Measurements from ENCODE around the gene SH3PXD2A.

The SH3PXD2A gene

GRCh38 chr10:103716206-103717160 lies 138.9 kb downstream of the SH3PXD2A start:
- Histone ChIP-seq H3K56ac (ENCODE audit: low read length) (no peak overlapping the region), H3K23ac (ENCODE audit: low read length) (no peak overlapping the region), H2BK15ac (replicated peaks; ENCODE audit: low read depth) (no peak overlapping the region), H3K27ac (ENCODE audit: low read depth, low read length) (no peak overlapping the region), H2BK120ac (ENCODE audit: low read depth, low read length) (no peak overlapping the region), H3K36me3 (ENCODE audit: control insufficient read depth, insufficient read depth, low read length) (no peaks in the 10 kb centered on the region), H3K9ac (ENCODE audit: low read length) (no peak overlapping the region), H4K5ac (ENCODE audit: low read length) (no peak overlapping the region), H2AK5ac (ENCODE audit: low read length) (no peak overlapping the region), H3K79me2 (ENCODE audit: control insufficient read depth, insufficient read depth, low read length) (no peaks in the 10 kb centered on the region), H3K18ac (ENCODE audit: low read length) (no peak overlapping the region), H3K4me2 (ENCODE audit: low read length) (no peak overlapping the region), H3K4ac (ENCODE audit: low read depth, low read length) (no peak overlapping the region), H3K27me3 (ENCODE audit: insufficient read depth, low read length, poor library complexity) (no peaks in the 10 kb centered on the region), H2BK5ac (ENCODE audit: low read length) (no peak overlapping the region), H3K4me3 (ENCODE audit: low read length) (no peak overlapping the region), H4K8ac (ENCODE audit: low read depth, low read length) (no peak overlapping the region), H3K4me1 (ENCODE audit: control insufficient read depth, low read depth, low read length) (peaks cover 3% of the 10 kb centered on the region), H3K79me1 (ENCODE audit: low read length) (no peaks in the 10 kb centered on the region)
- no CpG with 5 or more reads among the region's 11 CpGs for WGBS (ENCODE audit: extremely low coverage, insufficient coverage, low lambda C conversion rate)
- peak; percentile 84 for DNase-seq

- Histone ChIP-seq H3K36me3 (ENCODE audit: control insufficient read depth, insufficient read depth, low read length) (no peaks in the 10 kb centered on the region), H2BK5ac (ENCODE audit: low read length) (no peak overlapping the region), H4K5ac (ENCODE audit: low read length) (no peak overlapping the region), H3K18ac (ENCODE audit: low read length) (no peak overlapping the region), H3K79me2 (ENCODE audit: control insufficient read depth, insufficient read depth, low read length) (no peaks in the 10 kb centered on the region), H3K27ac (ENCODE audit: low read depth, low read length) (no peak overlapping the region), H3K27me3 (ENCODE audit: insufficient read depth, low read length, poor library complexity) (no peaks in the 10 kb centered on the region), H3K79me1 (ENCODE audit: low read length) (no peaks in the 10 kb centered on the region), H2BK15ac (replicated peaks; ENCODE audit: low read depth) (no peak overlapping the region), H3K23ac (ENCODE audit: low read length) (no peak overlapping the region), H2AK5ac (ENCODE audit: low read length) (no peak overlapping the region), H3K9ac (ENCODE audit: low read length) (no peak overlapping the region), H3K4me2 (ENCODE audit: low read length) (no peak overlapping the region), H3K56ac (ENCODE audit: low read length) (no peak overlapping the region), H3K4me1 (ENCODE audit: control insufficient read depth, low read depth, low read length) (peaks cover 3% of the 10 kb centered on the region), H3K4ac (ENCODE audit: low read depth, low read length) (no peak overlapping the region), H2BK120ac (ENCODE audit: low read depth, low read length) (no peak overlapping the region), H3K4me3 (ENCODE audit: low read length) (no peak overlapping the region), H4K8ac (ENCODE audit: low read depth, low read length) (no peak overlapping the region)
- WGBS (ENCODE audit: extremely low coverage, insufficient coverage, low lambda C conversion rate) = no CpG with 5 or more reads among the region's 8 CpGs
- no peak for DNase-seq
Measured at GRCh38 chr10:103715430-103715829, 139.9 kb downstream of the SH3PXD2A start.

DNA sequence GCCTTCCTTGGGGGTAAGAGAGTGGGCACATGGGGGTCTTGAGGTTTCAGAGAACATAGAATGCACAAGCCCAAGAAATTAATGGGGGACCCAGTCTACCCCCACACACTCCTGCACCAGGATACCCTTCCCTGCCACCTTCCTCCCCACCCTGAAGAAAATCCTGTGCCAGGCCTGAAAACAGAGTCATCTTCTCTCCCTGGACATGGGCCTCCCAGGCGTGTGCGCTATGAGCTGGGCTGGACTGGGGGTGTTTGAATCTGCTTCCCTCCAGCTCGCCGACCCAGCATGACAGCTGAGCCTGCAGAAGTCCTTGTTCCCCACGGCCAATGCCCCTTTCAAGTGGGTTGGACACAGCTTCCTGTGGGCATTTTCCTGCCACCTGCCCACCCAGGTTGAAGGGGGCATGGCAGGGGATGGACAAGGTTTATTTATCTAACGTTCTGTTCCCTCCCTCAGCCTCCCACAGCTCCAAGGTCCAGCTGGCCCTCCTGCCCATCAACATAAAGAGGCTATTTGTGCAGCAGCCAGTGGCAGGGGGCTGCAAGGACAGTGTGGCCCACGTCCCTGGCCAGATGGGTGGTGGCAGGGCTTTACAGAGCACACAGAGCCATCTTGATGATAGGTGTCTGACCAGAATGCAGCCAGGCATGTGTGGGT lies 141.0 kb downstream of the SH3PXD2A start:
- H3K27ac ChIP-seq (ENCODE audit: low read depth, low read length) = no peak overlapping the region
- H3K4ac ChIP-seq (ENCODE audit: low read depth, low read length) = no peak overlapping the region
- H3K18ac ChIP-seq (ENCODE audit: low read length) = no peak overlapping the region
- H2BK15ac ChIP-seq (replicated peaks; ENCODE audit: low read depth) = no peak overlapping the region
- H3K36me3 ChIP-seq (ENCODE audit: control insufficient read depth, insufficient read depth, low read length) = no peaks in the 10 kb centered on the region
- no peak overlapping the region for H4K5ac ChIP-seq (ENCODE audit: low read length)
- no peak overlapping the region for H3K9ac ChIP-seq (ENCODE audit: low read length)
- H3K79me1 ChIP-seq (ENCODE audit: low read length) = no peaks in the 10 kb centered on the region
- no peaks in the 10 kb centered on the region for H3K79me2 ChIP-seq (ENCODE audit: control insufficient read depth, insufficient read depth, low read length)
- H3K4me1 ChIP-seq (ENCODE audit: control insufficient read depth, low read depth, low read length) = peaks cover 3% of the 10 kb centered on the region
- H3K56ac ChIP-seq (ENCODE audit: low read length) = peak overlapping the region; percentile 2
- H4K8ac ChIP-seq (ENCODE audit: low read depth, low read length) = no peak overlapping the region
- H3K4me2 ChIP-seq (ENCODE audit: low read length) = no peak overlapping the region
- no peak overlapping the region for H2BK120ac ChIP-seq (ENCODE audit: low read depth, low read length)
- no peak for DNase-seq
- no peak overlapping the region for H2BK5ac ChIP-seq (ENCODE audit: low read length)
- H3K27me3 ChIP-seq (ENCODE audit: insufficient read depth, low read length, poor library complexity) = no peaks in the 10 kb centered on the region
- WGBS (ENCODE audit: extremely low coverage, insufficient coverage, low lambda C conversion rate) = no CpG with 5 or more reads among the region's 7 CpGs
- no peak overlapping the region for H3K23ac ChIP-seq (ENCODE audit: low read length)
- no peak overlapping the region for H2AK5ac ChIP-seq (ENCODE audit: low read length)
- no peak overlapping the region for H3K4me3 ChIP-seq (ENCODE audit: low read length)

GRCh38 chr10:103713676-103714075 lies 141.7 kb downstream of the SH3PXD2A start:
- Histone ChIP-seq H3K79me1 (ENCODE audit: low read length) (no peaks in the 10 kb centered on the region), H2BK120ac (ENCODE audit: low read depth, low read length) (no peak overlapping the region), H3K9ac (ENCODE audit: low read length) (no peak overlapping the region), H3K4me2 (ENCODE audit: low read length) (no peak overlapping the region), H3K23ac (ENCODE audit: low read length) (no peak overlapping the region), H3K56ac (ENCODE audit: low read length) (no peak overlapping the region), H4K8ac (ENCODE audit: low read depth, low read length) (no peak overlapping the region), H2BK15ac (replicated peaks; ENCODE audit: low read depth) (no peak overlapping the region), H3K4me1 (ENCODE audit: control insufficient read depth, low read depth, low read length) (peaks cover 3% of the 10 kb centered on the region), H4K5ac (ENCODE audit: low read length) (no peak overlapping the region), H3K27me3 (ENCODE audit: insufficient read depth, low read length, poor library complexity) (no peaks in the 10 kb centered on the region), H3K27ac (ENCODE audit: low read depth, low read length) (no peak overlapping the region), H2BK5ac (ENCODE audit: low read length) (no peak overlapping the region), H3K4ac (ENCODE audit: low read depth, low read length) (no peak overlapping the region), H2AK5ac (ENCODE audit: low read length) (no peak overlapping the region), H3K18ac (ENCODE audit: low read length) (no peak overlapping the region), H3K79me2 (ENCODE audit: control insufficient read depth, insufficient read depth, low read length) (no peaks in the 10 kb centered on the region), H3K4me3 (ENCODE audit: low read length) (no peak overlapping the region), H3K36me3 (ENCODE audit: control insufficient read depth, insufficient read depth, low read length) (no peaks in the 10 kb centered on the region)
- WGBS (ENCODE audit: extremely low coverage, insufficient coverage, low lambda C conversion rate) = no CpG with 5 or more reads among the region's 4 CpGs
- no peak for DNase-seq

DNA sequence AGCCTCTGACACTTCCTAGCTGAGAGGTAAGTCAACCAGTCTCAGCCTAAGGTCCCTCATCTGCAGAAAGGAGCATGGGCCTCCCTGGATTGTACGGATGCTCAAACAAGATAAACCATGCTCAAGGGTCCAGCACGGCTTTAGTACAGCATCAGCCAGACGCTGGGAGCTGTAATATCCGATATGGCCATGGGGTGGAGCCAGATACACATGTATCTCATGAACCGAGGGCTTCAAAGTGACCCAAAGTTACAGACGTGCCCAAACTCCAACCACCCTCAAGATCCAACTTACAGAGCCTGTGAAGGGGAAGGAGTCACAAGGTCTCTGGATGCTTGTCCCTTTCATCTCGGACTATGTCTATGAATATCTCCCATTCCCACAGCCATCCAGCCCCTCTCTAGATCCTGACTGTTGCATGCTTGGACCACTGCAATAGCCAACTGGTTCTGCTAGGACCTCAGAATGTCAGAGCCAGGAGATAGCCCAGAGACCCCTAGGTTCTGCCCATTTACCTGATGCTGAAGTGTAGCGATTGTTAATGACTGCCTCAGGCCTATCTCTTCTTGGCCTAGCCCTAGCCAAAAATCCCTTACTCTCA lies 142.4 kb downstream of the SH3PXD2A start:
- H2AK5ac ChIP-seq (ENCODE audit: low read length) = no peak overlapping the region
- no peak overlapping the region for H3K9ac ChIP-seq (ENCODE audit: low read length)
- H3K18ac ChIP-seq (ENCODE audit: low read length) = no peak overlapping the region
- H3K4ac ChIP-seq (ENCODE audit: low read depth, low read length) = no peak overlapping the region
- H3K27ac ChIP-seq (ENCODE audit: low read depth, low read length) = no peak overlapping the region
- no peak overlapping the region for H3K4me2 ChIP-seq (ENCODE audit: low read length)
- no peak overlapping the region for H3K23ac ChIP-seq (ENCODE audit: low read length)
- no peaks in the 10 kb centered on the region for H3K27me3 ChIP-seq (ENCODE audit: insufficient read depth, low read length, poor library complexity)
- no peak overlapping the region for H2BK120ac ChIP-seq (ENCODE audit: low read depth, low read length)
- H4K5ac ChIP-seq (ENCODE audit: low read length) = no peak overlapping the region
- H3K56ac ChIP-seq (ENCODE audit: low read length) = no peak overlapping the region
- no peaks in the 10 kb centered on the region for H3K36me3 ChIP-seq (ENCODE audit: control insufficient read depth, insufficient read depth, low read length)
- no peak overlapping the region for H2BK15ac ChIP-seq (replicated peaks; ENCODE audit: low read depth)
- no CpG with 5 or more reads among the region's 8 CpGs for WGBS (ENCODE audit: extremely low coverage, insufficient coverage, low lambda C conversion rate)
- H3K79me2 ChIP-seq (ENCODE audit: control insufficient read depth, insufficient read depth, low read length) = no peaks in the 10 kb centered on the region
- H4K8ac ChIP-seq (ENCODE audit: low read depth, low read length) = no peak overlapping the region
- H3K4me3 ChIP-seq (ENCODE audit: low read length) = no peak overlapping the region
- H3K79me1 ChIP-seq (ENCODE audit: low read length) = no peaks in the 10 kb centered on the region
- DNase-seq = peak; percentile 83
- H2BK5ac ChIP-seq (ENCODE audit: low read length) = no peak overlapping the region
- peaks cover 3% of the 10 kb centered on the region for H3K4me1 ChIP-seq (ENCODE audit: control insufficient read depth, low read depth, low read length)
